ENCODE results near the gene RAP1A.
"Not testable (repeated sequence)": the region's sequence is repeated elsewhere in the genome, so short reads cannot be mapped to it uniquely, and the experiment has no call there.

Gene RAP1A

DNA sequence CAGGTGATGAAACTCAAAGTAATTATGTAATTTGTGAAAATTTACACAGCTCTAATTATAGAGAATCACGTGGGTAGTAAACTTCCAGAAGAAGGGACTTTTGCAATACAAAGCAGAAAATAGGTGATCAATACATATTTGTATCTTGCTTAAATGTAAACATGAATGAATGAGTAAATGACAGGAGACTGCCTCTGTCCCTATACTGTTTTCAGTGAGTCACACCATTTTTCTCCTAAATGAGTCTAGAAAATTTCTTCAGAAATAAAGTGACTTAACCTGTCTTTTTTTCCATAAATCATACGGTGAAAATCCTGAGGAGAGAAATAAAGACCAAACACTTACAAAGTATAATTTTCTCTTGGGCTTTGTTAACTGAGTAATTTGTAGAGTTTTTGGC is 11.9 kb downstream of the RAP1A start:
- DNase-seq = no peak

DNA sequence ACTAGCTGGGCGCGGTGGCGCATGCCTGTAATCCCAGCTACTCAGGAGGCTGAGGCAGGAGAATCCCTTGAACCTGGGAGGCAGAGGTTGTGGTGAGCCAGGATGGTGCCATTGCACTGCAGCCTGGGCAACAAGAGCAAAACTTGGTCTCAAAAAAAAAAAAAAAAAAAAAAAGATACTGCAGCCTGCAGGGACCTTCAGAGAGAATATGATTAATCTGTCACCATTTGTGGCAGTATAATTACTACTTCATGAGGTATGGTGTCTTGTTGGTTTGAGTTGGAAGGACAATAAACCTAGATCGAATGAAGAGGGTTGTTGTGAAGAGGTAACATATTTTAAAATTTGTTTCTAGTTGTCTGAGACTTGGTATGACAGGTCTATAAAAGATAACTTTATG is 13.2 kb downstream of the RAP1A start:
- DNase-seq = not testable (repeated sequence)

DNA sequence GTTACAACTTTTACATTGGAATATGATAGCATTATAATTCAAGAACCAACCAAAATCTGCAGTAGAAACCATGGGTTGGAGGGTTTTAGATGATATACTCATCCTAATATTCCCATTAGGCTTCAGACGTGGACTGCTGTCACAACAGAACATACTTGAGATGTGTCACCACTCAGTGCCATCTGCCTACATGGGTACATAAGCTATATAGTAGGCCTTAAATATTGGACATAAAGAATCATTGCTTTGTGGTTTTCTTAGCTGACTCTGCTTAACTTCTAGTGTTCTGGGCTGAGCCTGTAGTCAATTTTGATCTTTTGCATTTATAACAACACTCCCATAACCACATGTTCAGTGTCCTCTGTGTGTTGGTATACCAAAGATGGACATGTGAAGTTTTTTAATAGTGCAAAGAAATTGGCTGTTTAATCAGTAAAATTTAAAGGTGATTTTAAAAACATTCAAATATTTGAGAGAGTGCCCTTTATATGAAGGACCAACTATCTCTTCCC is 14.2 kb downstream of the RAP1A start:
- DNase-seq = no peak

DNA sequence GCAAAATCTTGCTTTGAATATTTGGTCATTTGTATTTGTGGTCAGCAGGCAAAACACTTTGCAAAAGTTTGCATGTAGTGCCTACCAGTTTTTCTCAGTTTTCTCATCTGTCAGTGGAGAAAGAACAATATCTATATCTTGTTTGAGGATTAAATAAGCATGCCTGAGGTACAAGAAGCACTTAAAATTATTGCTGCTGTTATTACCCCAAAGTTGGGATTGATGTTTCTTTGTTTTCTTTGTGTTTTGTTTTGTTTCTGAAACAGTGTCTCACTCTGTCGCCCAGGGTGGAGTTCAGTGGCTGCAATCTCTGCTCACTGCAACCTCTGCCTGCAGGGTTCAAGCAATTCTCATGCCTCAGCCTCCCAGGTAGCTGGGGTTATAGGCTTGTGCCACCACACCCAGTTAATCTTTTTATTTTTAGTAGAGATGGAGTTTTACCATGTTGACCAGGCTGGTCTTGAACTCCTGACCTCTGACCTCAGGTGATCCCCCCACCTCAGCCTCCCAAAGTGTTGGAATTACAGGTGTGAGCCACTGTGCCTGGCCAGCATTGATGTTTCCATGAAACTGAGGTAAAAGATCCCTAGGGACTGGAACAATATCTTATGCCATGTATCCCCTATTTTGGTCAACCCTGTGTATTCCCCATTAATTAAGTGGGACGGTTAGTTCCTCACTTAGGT is 15.9 kb downstream of the RAP1A start:
- no peak for DNase-seq

DNA sequence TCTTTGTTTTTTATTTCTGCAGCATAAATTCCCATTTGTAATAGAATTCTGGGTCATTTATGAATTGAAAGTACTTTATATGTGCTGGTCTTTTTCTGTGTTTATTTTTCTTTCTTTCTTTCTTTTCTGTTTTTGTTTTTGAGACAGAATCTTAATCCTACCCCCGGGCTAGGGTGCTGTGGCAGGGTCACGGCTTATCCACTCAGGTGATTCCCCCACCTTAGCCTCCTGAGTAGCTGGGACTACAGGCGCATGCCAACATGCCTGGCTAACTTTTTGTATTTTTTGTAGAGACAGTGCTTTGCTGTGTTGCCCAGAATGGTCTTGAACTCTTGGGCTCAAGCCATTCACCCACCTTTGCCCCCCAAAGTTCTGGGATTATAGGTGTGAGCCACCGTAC is 18.7 kb downstream of the RAP1A start:
- no peak for DNase-seq

DNA sequence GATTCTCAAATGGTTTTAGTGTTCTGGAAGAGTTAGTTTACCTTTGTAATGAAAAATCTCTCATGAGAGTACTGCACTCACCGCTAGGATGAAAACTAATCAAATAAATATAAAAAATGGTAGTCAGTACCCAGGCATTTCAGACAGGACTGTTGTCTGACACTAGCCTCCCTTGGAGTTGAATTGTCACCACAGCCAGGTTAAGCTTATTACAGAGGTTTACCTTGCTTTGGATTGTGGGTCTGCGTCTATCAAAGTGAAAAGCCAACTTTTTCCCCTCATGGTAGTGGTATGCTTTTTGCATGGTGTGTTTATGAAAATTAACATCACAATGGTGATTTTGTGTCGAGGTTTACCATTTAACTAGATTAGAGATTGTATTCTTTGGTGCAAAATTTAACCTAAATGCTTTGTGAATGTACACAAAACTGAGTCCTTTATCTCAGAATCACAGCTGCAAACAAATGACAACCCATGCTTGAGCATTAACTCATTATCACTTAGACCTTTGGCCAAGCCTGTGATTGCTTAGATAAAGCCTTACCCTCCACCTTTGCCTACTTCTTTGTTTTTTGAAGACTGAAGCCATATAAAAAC is 20.1 kb downstream of the RAP1A start:
- no peak for DNase-seq

DNA sequence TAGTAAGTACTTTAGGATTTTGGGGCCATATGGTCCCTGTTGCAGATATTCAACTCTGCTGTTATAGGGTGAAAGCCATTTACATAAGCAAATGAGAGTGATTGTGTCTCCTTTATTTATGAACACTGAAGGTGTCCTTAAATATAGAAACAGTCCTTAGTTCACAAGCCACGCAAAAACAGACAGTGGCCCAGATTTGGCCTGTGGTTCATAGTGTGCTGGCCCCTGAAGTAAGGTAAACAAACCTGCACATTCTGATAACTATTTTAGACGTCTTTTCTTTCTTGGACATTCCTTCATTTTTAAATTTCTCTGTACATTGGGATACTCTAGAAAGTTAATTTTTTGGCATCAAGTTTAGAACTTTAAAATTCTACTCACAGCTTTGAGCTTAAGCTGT is 23.5 kb downstream of the RAP1A start:
- no peak for DNase-seq

DNA sequence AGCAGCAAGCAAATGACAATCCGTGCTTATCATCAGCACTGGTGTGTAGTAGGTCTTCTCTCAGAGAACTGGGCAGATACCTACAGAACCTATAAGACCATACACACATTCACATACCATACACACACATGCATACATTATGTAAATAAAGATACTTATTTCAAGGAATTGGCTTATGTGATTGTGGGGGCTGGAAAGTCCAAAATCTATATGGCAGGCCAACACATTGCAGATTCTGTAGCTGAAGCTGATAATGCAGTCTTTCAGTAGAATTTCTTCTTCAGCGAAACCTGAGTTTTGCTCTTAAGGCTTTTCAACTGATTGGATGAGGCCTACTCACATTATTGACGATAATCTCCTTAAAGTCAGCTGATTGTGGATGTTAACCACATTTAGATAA is 24.1 kb downstream of the RAP1A start:
- DNase-seq = no peak

DNA sequence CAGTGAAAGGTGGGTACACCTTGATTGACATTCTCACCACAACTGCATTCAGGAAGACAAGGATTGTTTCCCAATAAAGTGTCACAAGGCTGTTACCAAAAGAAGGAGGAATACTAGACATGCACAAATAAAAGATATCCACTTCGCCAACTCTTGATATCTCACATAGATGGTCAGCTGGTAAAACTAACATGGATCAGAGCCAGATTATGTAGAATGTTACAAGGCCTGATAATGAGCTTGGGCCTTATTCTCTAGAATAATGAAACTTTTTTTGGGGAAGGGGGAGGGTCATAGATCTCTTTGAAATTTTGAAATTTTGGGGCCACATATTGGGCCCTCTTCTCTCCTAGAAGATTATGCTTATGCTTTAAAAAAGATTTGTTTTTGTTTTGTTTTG is 24.9 kb downstream of the RAP1A start:
- DNase-seq = no peak

DNA sequence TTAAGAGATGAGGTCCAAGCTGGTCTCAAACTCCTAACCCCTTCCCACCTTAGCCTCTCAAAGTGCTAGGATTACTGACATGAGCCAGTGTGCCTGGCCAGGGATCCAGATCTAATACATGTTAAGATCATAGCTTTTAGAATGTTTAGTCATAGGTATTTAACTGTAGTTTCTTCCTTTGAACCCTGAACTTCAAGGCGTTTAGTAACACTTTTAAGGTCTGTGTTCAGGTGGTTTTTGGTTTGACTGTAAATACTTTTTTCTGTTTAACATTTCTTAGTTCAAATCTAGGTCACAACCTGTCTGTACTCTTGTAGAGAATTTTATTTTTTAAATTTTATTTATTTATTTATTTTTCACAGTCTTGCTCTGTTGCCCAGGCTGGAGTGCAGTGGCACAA is 28.1 kb downstream of the RAP1A start:
- no peak for DNase-seq

DNA sequence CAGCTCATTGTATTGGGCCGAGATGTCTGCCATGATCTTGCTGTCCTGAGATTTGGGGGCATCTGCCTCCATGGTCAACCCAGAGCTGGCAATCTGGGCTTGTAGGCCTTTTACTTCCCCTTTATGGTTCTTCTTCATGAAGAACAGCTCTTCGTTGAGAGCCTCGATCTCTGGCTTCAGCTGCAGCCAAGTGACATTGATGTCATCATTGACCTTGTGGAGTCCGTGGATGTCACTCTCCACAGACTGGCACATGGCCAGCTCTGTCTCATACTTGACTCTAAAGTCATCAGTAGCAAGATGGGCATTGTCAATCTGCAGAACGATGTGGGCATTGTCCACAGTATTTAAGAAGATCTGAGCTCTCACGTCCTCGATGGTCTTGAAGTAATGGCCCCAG is 29.2 kb downstream of the RAP1A start:
- DNase-seq = no peak

DNA sequence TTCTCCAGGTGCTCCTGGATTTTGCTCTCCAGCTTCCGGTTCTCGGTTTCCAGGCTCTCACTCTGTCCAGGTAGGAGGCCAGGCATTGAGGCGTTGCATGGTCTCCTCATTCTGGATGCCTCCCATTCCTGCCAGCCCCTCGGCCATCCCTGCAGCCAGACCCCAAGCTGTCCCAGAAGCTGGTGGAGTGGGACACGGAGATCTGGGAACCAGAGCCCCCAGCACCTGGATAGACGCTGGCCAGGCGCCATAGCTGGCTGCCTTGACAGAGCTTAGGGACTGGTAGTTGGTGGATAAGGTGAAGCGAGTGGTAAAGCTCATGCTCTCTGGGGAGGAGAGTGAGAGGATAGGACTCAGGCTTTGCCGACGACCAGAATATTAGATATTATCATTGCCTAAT is 29.6 kb downstream of the RAP1A start:
- DNase-seq = no peak

DNA sequence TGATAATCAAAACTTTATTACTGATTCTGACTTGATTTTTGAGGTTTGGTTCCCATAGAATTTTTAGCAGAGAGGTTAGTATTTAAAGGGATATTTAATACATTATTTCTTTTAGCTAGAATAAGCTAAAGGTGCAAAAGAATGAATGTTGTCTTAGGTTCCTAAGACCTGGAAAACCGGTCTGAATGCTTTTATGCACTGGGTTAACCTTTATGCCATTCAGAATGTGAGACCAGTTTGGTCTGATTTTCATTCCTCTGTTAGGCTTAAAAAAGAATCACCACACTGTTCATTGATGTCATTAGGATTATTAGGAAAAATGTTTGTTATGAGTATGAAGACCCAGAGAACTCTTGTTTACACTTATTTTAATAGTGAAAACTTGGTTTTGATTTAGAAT is 30.1 kb downstream of the RAP1A start:
- DNase-seq = no peak

DNA sequence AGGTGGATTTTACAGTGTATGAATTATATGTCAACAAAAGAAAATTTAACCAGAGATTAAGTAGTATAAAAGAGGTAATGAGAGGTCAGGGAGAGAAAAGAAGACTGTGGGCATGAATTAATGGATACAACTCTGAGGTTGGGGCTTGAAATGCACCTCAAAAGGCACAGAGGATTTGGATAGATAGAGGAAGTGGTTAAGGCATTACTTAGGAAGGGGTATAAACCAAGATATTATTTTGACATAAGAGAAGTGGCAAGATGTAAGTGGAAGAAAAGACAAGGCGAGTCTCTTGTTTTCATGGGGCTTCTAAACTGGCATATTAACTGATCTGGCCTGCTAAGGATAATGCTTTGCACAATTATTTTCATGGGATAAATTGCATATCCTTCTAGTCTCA is 34.1 kb downstream of the RAP1A start:
- DNase-seq = no peak

DNA sequence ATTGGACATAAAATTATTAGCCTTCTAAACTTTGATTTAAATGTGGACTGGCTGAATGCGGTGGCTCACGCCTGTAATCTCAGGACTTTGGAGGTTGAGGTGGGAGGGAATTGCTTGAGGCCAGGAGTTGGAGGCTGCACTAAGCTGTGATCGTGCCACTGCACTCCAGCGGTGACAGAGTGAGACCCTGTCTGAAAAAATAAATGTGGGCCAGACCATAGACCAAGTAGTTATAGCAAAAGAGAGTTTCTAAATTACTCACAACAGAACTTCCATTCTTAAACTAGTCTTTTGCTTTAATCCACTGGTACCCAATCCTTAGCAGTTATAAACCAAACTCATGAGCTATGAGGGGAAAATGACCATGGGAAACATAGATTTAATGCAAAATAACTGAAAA is 35.2 kb downstream of the RAP1A start:
- no peak for DNase-seq

DNA sequence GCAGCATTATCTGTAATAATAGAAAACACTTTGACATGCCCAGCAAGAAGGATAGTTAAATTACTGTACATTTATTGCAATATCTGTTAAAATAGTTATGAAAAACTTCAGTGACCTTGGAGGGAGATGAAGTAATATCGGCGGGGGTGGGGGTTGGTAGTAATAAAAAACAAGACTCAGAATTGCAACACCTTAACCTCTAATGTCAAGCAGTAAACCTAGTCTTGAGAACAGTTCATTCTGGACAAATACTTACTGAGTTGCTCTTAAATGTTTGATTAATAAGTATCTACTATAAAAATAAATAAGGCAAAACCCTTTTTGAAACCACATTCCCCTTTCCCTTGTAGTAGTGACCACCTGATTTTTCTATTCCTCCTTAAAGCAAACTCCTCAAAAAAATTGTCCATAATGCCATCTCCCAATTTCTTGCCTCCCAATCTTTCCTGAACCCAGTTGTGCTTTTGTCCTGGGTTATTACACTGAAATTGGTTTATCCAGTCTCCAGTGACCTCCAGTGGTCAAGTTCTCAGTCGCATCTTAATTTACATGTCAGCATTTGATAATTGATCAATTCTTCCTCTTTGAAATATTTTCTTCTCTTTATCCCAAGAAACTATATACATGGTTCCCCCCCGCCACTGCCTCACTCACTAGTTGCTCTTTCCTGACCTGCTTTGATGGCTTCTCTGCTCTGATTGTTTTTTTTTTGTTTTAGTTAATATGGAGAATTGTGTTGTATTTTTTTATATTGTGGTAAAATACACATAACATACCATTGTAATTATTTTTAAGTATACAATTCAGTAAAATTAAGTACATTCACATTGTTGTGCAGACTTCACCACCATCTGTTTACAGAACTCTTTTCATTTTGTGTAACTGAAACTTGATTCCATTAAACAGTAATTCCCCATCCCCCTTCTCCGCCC is 36.8 kb downstream of the RAP1A start:
- no peak for DNase-seq

DNA sequence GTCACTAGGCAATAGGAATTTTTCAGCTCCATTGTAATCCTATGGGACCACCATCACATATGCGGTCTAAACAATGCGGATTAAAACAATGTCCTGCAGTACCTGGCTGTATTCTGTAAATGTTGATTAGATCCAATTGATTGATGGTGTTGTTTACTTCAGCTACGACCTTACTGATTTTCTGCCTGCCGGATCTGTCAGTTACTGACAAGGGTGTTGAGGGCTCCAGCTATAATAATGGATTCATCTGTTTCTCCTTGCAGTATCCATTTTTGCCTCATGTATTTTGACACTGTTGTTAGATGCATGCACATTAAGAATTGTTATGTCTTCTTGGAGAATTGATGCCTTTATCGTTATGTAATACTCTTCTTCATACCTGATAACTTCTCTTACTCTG is 39.0 kb downstream of the RAP1A start:
- DNase-seq = no peak

DNA sequence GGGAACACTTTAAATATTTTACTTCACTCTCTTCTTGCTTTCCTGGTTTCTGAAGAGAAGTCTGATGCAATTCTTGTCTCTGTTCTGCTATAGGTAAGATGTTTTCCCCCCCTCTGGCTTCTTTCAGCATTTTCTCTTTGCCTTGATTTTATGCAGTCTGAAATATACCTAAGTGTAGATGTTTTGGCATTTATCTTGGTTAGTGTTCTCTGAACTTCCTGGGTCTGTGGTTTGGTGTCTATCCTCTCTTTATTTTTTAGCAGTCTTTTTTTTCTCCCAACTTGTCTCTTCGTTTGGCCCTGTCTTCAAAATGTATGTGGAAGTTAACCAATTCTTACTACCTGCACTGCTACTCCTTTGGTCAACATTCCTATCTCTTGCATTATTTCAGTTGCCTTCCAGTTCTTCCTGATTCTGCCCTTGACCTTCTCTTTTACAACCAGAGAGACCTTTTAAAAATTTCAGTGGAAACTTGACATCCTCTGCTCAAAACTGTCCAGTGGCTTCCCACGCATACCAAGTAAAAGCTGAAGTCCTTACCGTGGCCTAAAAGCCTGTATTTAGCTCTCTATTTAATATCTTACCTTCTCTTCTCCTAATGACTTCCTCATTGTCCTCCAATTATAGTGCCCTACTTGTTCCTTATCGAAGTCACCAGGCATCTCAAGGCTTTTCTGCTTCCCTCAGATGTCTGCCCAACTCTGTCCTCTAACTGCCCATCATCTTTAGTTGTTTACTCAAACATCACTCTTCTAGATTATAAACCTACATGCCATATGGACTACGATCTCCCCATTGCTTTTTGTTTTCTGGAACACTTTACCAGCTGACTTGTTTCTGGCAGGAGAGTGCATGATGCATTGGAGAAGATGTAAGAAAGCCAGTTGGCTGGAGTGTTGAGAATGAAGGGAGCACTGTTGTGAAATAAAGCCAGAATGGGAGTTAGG is 40.9 kb downstream of the RAP1A start:
- DNase-seq = no peak

DNA sequence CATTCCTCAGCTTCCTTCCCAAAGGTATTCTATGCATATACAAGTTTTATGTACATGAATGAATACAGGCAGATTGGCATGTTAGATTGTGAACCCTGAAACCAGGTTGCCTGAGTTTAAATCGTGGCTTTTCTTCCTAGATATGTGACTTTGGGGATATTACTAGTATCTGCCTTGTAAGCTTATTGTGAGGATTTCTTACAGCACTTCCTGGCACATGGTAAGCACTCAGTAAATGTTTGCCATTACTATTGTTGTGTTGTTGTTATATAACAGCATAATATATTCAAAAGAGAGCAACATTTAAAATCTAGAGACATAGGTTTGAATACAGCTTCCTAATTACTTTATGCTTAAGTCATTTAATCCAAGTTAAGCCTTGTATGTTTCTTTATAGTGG is 45.1 kb downstream of the RAP1A start:
- no peak for DNase-seq

DNA sequence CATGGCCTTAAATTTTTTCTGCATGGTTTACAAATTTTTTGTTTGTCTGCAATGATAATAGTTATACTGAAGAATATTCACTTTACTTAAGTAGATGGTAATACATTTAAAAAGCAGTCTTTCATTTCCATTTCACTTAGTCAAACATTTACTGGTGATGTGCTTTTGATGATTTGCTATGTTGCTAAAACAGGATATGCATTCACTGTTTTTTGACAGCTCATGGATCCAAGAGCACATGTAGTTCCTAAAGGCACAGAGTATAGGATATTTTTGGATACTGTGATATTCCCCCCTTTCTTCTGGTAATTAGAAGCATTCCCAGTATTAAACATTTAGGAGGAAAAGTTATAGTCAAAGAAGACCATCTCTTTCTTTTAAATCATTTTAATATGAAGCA is 45.9 kb downstream of the RAP1A start:
- no peak for DNase-seq

DNA sequence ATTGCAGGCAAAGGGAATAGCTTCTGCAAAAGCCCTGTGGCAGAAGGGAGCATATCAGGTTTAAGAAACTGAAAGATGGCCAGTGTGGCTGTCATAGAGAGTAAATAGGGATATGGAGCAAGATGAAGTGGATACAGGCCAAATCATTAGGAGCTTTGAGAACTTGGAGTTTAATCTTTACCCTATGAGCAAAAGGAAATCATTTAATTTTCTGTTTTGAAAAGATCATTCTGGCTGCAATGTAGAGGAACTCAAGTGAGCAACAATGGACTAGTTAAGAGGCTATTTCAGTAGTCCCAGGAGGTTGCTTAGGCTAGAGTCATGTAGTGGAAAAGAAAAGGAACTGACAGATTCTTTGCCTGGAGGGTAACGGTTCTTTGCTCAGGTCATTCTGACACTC is 47.2 kb downstream of the RAP1A start:
- DNase-seq = no peak

DNA sequence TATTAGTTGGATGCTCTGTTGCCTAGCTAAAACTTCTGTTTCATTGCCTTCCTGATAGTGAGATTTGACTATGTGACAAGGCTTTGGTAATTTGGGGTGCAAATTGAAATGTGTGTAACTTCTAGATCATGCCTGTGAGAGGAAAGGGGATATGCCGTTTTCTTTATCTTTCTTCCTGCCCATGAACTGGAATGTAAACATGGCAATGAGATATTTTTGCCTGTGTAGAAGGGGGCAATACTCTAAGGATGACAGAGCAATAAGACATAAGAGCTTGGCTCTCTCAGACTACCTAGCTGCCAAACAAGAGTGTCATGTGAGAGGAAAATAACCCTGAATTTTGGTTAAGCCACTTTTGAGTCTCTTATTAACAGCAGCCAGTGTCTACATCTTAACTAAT is 49.7 kb downstream of the RAP1A start:
- no peak for DNase-seq

DNA sequence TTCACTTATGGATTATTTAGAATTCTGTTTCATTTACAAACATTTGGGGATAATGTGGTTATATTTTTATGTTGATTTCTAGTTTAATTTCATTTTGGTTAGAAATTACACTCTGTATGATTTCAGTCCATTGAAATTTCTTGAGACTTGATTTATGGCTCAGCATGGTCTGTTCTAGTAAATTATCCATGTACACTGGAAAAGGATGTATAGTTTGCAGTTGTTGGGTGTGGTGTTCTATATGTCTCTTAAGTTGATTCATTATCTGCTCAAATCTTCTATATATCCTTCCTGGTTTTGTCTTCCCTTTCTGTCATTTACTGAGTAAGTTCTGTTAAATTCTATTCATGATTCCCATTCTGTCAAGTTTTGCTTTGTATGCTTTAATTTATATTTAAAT is 52.3 kb downstream of the RAP1A start:
- DNase-seq = no peak
